Mesenchymal stem cell (in vitro differentiated cells and primary cell): ENCODE measurements around the gene GOLGA6L10.
"Not testable (repeated sequence)": the region's sequence is repeated elsewhere in the genome, so short reads cannot be mapped to it uniquely, and the experiment has no call there.

Experiments used
- DNase-seq: peaks from one replicate; pipeline ENCODE4 v3.0.0-alpha.2; 2013
- H2AFZ ChIP-seq: one replicate; pipeline ENCODE4 v1.6.1; 2013; ENCODE audit warnings: low read depth, mild to moderate bottlenecking, control low read depth, inconsistent platforms, low read length, moderate library complexity
- H2AK5ac ChIP-seq: 2 replicates; pipeline ENCODE4 v1.6.1; 2013; ENCODE audit warnings: low read length, moderate library complexity, mild to moderate bottlenecking, inconsistent platforms; ENCODE audit not compliant: severe bottlenecking
- H2BK120ac ChIP-seq: one replicate; pipeline ENCODE4 v1.6.1; 2013; ENCODE audit warnings: low read depth, mild to moderate bottlenecking, inconsistent platforms, low read length, moderate library complexity
- H2BK12ac ChIP-seq, 2 experiments: one replicate each; pipeline ENCODE4 v1.6.1; 2013; ENCODE audit warnings: inconsistent platforms in 2 of 2, low read length in 2 of 2, mild to moderate bottlenecking in 2 of 2, moderate library complexity in 2 of 2, control low read depth in 1 of 2
- H2BK15ac ChIP-seq: one replicate; pipeline ENCODE4 v1.6.1; 2013; ENCODE audit warnings: mild to moderate bottlenecking, low read depth, inconsistent platforms; ENCODE audit not compliant: poor library complexity, severe bottlenecking
- H2BK5ac ChIP-seq: 2 replicates; pipeline ENCODE4 v1.6.1; 2013; ENCODE audit warnings: low read depth, mild to moderate bottlenecking, low read length, control low read depth, inconsistent platforms; ENCODE audit not compliant: poor library complexity, severe bottlenecking
- H3K14ac ChIP-seq, 2 experiments: one replicate each; pipeline ENCODE4 v1.6.1; 2013; ENCODE audit warnings: inconsistent platforms in 2 of 2, low read length in 2 of 2, control low read depth in 1 of 2, mild to moderate bottlenecking in 1 of 2, moderate library complexity in 1 of 2
- H3K18ac ChIP-seq, 2 experiments: one replicate each; pipeline ENCODE4 v1.6.1; 2013; ENCODE audit warnings: inconsistent platforms in 2 of 2, low read length in 2 of 2, control low read depth in 1 of 2, low read depth in 1 of 2, mild to moderate bottlenecking in 1 of 2
- H3K23ac ChIP-seq, 2 experiments: one replicate each; pipeline ENCODE4 v1.6.1; 2013; ENCODE audit warnings: inconsistent platforms in 2 of 2, low read length in 2 of 2, mild to moderate bottlenecking in 2 of 2, moderate library complexity in 2 of 2, control low read depth in 1 of 2
- H3K27ac ChIP-seq: 2 replicates; pipeline ENCODE4 v1.5.1; 2013; ENCODE audit warnings: mild to moderate bottlenecking, moderate library complexity, low read length, control low read depth, inconsistent platforms; ENCODE audit not compliant: poor library complexity, severe bottlenecking
- H3K27me3 ChIP-seq, 2 experiments: 2 replicates each; pipeline versions ENCODE4 v1.6.1 to v1.7.0; 2013; ENCODE audit warnings: low read length in 2 of 2, mild to moderate bottlenecking in 2 of 2, moderate library complexity in 2 of 2, control low read depth in 1 of 2, inconsistent platforms in 1 of 2; ENCODE audit not compliant: control insufficient read depth in 1 of 2, insufficient read depth in 1 of 2
- H3K36me3 ChIP-seq, 2 experiments: 2 replicates each; pipeline versions ENCODE4 v1.6.1 to v1.7.0; 2013; ENCODE audit warnings: low read length in 2 of 2, control low read depth in 1 of 2, inconsistent platforms in 1 of 2, low read depth in 1 of 2, mild to moderate bottlenecking in 1 of 2; ENCODE audit not compliant: insufficient read depth in 2 of 2, control insufficient read depth in 1 of 2
- H3K4ac ChIP-seq, 2 experiments: one replicate each; pipeline ENCODE4 v1.6.1; 2013; ENCODE audit warnings: inconsistent platforms in 2 of 2, low read length in 2 of 2, mild to moderate bottlenecking in 2 of 2, moderate library complexity in 2 of 2, control low read depth in 1 of 2, low read depth in 1 of 2
- H3K4me1 ChIP-seq: 2 replicates; pipeline ENCODE4 v1.6.1; 2013; ENCODE audit warnings: low read depth, low read length, control low read depth; ENCODE audit not compliant: control insufficient read depth, insufficient read depth
- H3K4me2 ChIP-seq: 2 replicates; pipeline ENCODE4 v1.6.1; 2013; ENCODE audit warnings: low read length, mild to moderate bottlenecking, inconsistent platforms; ENCODE audit not compliant: poor library complexity, severe bottlenecking
- H3K4me3 ChIP-seq, 2 experiments: 2 replicates each; pipeline versions ENCODE4 v1.5.1 to v1.7.0; 2013; ENCODE audit warnings: low read length in 2 of 2, mild to moderate bottlenecking in 2 of 2, control low read depth in 1 of 2, low read depth in 1 of 2; ENCODE audit not compliant: insufficient read depth in 1 of 2
- H3K79me1 ChIP-seq: replicated peaks from 2 replicates; pipeline ENCODE4 v1.6.1; 2013; ENCODE audit warnings: mild to moderate bottlenecking, control low read depth, low read length, inconsistent platforms; ENCODE audit not compliant: poor library complexity, severe bottlenecking
- H3K9ac ChIP-seq: 2 replicates; pipeline ENCODE4 v1.7.0; 2013; ENCODE audit warnings: mild to moderate bottlenecking, low read length, moderate library complexity
- H3K9me3 ChIP-seq: 2 replicates; pipeline ENCODE4 v1.7.0; 2013; ENCODE audit warnings: mild to moderate bottlenecking, low read length; ENCODE audit not compliant: control insufficient read depth
- H4K8ac ChIP-seq: one replicate; pipeline ENCODE4 v1.6.1; 2013; ENCODE audit warnings: inconsistent platforms, mild to moderate bottlenecking, low read length, moderate library complexity
- H4K91ac ChIP-seq: one replicate; pipeline ENCODE4 v1.6.1; 2013; ENCODE audit warnings: mild to moderate bottlenecking, low read length, inconsistent platforms
- WGBS: methylation state at CpG from one replicate; pipeline ENCODE4 v1.1.7; 2013; ENCODE audit warnings: mixed read lengths; 5-methylcytosine and 5-hydroxymethylcytosine counted together

The GOLGA6L10 gene

DNA sequence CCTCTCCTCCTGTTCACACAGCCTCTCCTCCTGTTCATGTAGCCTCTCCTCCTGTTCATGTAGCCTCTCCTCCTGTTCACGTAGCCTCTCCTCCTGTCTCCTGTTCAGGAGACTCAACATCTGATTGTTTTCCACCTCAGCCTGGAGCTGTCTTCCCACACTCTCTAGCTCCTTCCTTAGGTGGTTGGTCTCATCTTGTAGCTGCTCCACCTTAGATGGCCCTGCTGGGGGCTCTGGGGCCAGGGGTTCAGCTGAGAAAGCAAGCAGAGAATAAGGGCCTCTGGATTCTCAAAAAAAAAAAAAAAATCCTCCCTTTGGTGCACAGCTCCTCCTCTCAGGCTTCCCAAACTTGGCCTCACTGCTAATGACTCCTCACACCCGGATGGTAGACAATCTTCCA, 4.1 kb downstream of the GOLGA6L10 start:
- H3K4me1 ChIP-seq, result not testable (repeated sequence)

DNA sequence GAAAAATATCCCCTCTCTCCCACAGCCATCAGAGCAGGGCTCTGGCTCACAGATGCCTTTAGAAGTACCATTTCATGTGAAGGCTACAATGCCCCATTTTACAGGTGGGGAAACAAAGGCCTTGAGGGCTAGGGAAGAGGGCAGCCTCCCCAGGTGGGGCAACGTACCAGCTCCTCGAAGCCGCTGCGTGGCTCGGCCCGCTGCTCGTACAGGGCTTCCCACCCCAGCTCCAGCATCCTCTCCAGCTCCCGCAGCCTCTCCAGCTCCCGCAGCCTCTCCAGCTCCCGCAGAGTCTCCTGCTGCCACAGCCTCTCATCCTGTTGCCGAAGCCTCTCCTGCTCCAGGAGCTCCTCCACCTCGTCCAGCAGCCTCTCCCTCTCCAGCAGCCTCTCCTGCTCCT, 4.9 kb downstream of the GOLGA6L10 start:
- H4K91ac ChIP-seq, H2BK15ac ChIP-seq, H2AK5ac ChIP-seq, H4K8ac ChIP-seq, H3K27me3 ChIP-seq, H3K4me2 ChIP-seq, DNase-seq, H3K18ac ChIP-seq, H2BK5ac ChIP-seq, H3K4me3 ChIP-seq, H2BK12ac ChIP-seq, H3K4me1 ChIP-seq, H3K4ac ChIP-seq, H2AFZ ChIP-seq, H3K36me3 ChIP-seq, H3K23ac ChIP-seq, H2BK120ac ChIP-seq, H3K14ac ChIP-seq, H3K27ac ChIP-seq, H3K9ac ChIP-seq, H3K79me1 ChIP-seq, H3K9me3 ChIP-seq: not testable (repeated sequence)
- no CpG with 5 or more reads among the region's 12 CpGs for WGBS

More for the DNA sequence above, 4.1 kb downstream of the GOLGA6L10 start:
- 78% methylated on average over 1 of the region's 2 CpGs for whole genome bisulfite sequencing
- not testable (repeated sequence) for H2BK15ac ChIP-seq, H2AK5ac ChIP-seq, H3K23ac ChIP-seq, H3K9me3 ChIP-seq, H3K27ac ChIP-seq, H4K8ac ChIP-seq, H4K91ac ChIP-seq, H2AFZ ChIP-seq, H2BK120ac ChIP-seq, H3K36me3 ChIP-seq, H3K14ac ChIP-seq, H2BK5ac ChIP-seq, DNase-seq, H3K79me1 ChIP-seq, H3K4me3 ChIP-seq, H3K9ac ChIP-seq, H3K4ac ChIP-seq, H3K4me2 ChIP-seq, H3K27me3 ChIP-seq, H2BK12ac ChIP-seq, H3K18ac ChIP-seq

- H4K8ac ChIP-seq, H2BK120ac ChIP-seq, H3K9ac ChIP-seq, H3K4me3 ChIP-seq, H3K4ac ChIP-seq, H3K27me3 ChIP-seq, H3K4me1 ChIP-seq, H3K36me3 ChIP-seq, H3K79me1 ChIP-seq, H2BK5ac ChIP-seq, DNase-seq, H3K23ac ChIP-seq, H2AFZ ChIP-seq, H3K18ac ChIP-seq, H3K14ac ChIP-seq, H3K4me2 ChIP-seq, H2BK15ac ChIP-seq, H3K9me3 ChIP-seq, H4K91ac ChIP-seq, H2AK5ac ChIP-seq, H2BK12ac ChIP-seq, H3K27ac ChIP-seq: not testable (repeated sequence)
- WGBS, result no CpG with 5 or more reads among the region's 5 CpGs
Measured at GRCh38 chr15:82343851-82344250, 5.4 kb downstream of the GOLGA6L10 start.

DNA sequence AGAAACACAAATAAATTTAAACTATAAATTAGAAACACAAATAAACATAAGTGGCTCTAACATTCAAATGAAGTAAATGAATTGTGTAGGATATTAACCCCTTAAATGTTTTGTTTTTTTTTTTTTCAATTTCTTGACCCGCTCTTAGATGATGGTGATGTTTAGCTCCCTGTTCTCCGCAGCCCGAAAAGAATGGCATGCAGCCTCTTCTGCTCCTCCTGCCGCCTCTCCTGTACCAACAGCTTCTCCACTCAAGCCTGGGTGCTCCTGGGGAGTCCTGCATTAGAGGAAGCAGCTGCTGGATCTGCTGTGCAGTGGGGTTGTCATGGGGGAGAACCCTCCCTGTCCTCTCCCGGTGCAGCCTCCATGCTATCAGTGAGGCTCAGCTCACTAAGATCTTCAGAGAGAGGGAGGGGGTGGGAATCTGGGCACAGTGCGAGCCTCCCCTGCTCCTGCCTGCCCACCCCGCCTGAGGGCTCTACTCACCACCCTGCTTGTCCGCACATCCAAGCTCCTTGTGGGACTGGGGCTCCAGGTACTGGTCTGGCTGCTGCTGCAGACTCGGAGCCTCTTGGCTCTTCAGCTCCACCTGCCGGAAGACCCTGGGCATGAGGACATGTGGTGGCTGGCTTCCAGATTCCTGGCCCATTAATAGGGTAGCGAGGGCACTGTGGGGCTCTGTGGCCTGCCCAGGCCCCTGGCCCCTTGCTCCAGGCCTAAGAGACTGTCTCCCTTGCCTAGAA, 6.5 kb downstream of the GOLGA6L10 start:
- H3K9me3 ChIP-seq, H2BK12ac ChIP-seq, H3K18ac ChIP-seq, H3K36me3 ChIP-seq, H4K91ac ChIP-seq, H3K14ac ChIP-seq, H3K9ac ChIP-seq, DNase-seq, H2AK5ac ChIP-seq, H3K79me1 ChIP-seq, H3K27ac ChIP-seq, H3K4me3 ChIP-seq, H2BK120ac ChIP-seq, H2AFZ ChIP-seq, H3K27me3 ChIP-seq, H3K4me1 ChIP-seq, H3K4ac ChIP-seq, H4K8ac ChIP-seq, H2BK15ac ChIP-seq, H2BK5ac ChIP-seq, H3K23ac ChIP-seq, H3K4me2 ChIP-seq: not testable (repeated sequence)
- 71% methylated on average over 4 of the region's 11 CpGs for WGBS
